COR-L47 (cell line): ENCODE measurements around the gene POU2F1.

Experiments
- DNase-seq: peaks from one replicate; lab custom pipeline; 2025; lab: John Stamatoyannopoulos, UW

POU2F1 gene

DNA sequence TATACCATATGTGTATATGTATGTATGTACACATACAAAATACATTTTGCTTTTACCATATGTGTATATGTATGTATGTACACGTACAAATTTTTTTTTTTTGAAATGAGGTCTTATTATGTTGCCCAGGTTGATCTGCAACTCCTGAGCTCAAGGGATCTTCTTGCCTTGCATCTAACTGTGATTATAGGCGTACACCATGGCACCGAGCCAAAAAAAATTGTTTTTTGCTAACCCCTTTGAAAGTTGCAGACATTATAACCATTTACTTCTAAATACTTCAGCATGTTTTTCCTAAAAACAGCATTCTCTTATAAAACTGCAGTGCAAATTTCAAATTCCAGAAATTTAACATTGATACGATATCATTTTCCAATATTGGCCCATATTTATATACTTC is 147.0 kb downstream of the POU2F1 start:
- peak; percentile 3 for DNase-seq

- no peak for DNase-seq
These were observed 148.5 kb downstream of the POU2F1 start for GRCh38 chr1:167369175-167369574.

DNA sequence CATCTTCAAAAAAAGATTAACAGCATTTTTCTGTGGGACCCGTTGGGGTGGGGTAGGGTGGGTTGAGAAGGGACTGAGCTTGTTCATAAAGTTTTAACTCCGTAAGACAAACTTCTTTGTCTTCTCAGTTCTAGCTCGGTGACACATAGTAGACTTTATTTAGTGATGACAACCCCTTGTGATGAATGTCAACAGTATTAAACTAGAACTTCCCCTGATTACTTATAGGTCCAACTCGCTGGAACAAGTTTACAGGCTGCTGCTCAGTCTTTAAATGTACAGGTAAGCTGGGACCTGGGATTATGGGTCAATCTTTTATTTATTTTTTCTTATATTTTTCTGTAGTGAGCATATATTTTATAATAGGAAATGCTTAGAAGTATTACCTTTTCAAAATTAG is 149.2 kb downstream of the POU2F1 start:
- no peak for DNase-seq

GRCh38 chr1:167371030-167371429 is 150.3 kb downstream of the POU2F1 start:
- DNase-seq: peak; percentile 83

- no peak for DNase-seq
These were observed 152.7 kb downstream of the POU2F1 start for GRCh38 chr1:167373398-167373797.

GRCh38 chr1:167373986-167374385 is 153.3 kb downstream of the POU2F1 start:
- DNase-seq: peak; percentile 9

- no peak for DNase-seq
These were observed 155.3 kb downstream of the POU2F1 start for GRCh38 chr1:167375949-167376348.

DNA sequence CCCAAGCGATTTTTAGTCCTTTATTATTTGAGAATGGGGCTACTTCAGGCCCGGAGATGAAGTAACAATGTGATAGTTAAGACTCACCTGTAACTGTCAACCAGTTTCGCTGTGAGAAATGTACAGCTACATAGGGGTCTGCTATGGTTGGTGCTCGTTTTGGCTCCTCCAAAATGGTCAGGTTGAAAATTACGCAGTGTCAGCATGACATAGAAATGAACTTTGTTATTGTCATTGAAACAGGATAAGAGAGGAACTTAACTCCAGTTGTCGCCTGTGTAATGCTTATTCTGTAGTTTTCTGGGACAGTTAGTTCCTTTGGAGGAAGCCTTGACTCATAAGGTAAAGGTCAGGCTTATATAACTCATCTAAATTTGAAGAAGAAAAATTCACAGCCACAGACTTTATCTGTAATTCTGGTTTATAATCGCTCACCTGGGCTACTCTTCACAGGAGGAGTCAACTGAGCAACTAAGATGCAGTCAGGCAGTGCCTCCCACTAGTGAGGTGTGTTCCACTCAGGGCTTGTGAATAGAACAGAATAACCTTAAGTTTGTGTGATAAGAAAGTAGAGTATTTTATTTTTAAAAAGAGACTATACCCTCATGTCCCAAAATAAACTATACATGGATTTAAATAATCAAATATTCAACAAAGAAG is 166.7 kb downstream of the POU2F1 start:
- DNase-seq: no peak

DNA sequence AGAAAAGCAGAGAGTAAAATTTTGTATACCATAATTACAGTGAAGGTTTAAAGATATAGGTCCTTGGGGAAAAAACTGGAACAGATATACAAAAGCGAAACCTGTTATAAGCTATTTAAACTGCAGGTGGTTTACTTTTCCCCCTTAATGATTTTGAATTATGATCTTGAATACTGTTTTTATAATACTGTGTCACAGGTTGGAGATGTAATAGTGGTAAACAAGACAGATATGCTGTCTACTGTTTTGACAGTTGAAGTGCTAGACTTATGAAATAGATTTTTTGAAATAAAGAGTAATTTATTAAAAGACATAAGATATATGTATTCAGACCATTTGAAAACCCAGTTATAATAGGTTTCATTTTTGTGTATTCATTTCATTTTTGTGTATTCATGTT is 168.3 kb downstream of the POU2F1 start:
- DNase-seq: no peak

DNA sequence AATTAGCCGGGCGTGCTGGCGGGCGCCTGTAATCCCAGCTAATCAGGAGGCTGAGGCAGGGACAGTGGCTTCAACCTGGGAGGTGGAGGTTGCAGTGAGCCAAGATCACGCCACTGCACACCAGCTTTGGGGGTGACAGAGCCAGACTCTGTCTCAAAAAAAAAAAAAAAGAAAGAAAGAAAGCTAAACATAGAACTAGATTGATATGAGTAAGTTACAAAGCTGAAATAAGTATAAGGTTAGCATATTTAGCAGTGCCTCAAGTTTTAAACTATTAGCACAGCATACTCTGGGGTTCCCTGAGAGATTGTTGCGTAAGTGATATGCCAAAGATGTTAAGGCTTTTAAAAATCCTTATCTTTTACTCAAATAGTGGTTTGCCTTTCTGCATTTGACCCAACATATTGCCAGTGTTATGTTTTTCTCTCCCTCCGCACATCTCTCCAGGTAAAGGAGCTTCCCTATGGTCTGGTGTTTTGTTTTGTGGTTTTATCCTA is 171.6 kb downstream of the POU2F1 start:
- DNase-seq: no peak

- no peak for DNase-seq
These were observed 179.8 kb downstream of the POU2F1 start for GRCh38 chr1:167400359-167400953.

DNA sequence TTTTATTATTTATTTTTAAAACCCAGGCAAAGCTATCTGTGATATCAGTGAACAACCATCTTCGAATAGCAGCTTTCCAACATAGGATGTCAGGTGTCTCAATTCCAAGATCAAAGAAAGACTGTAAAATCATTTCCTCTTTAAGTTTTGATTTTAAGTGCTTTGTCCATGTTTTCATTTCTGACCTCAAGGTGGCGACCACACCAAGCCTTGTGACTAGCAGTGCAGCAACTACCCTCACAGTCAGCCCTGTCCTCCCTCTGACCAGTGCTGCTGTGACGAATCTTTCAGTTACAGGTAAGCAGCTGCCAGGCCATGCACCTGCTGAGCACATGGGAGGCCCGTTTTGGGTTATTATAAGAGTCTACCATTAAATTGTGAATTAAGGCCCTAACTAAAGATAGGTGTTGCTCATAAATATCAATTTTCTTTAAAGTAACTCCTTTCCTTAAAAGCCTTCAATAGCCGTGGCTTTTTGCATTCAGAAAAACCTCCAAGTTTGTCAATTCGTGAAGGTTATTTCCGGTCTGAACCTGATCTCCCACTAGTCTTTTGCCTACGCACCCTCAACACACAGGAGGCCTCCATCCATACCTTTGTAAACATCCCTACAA is 180.7 kb downstream of the POU2F1 start:
- DNase-seq: peak; percentile 45

DNA sequence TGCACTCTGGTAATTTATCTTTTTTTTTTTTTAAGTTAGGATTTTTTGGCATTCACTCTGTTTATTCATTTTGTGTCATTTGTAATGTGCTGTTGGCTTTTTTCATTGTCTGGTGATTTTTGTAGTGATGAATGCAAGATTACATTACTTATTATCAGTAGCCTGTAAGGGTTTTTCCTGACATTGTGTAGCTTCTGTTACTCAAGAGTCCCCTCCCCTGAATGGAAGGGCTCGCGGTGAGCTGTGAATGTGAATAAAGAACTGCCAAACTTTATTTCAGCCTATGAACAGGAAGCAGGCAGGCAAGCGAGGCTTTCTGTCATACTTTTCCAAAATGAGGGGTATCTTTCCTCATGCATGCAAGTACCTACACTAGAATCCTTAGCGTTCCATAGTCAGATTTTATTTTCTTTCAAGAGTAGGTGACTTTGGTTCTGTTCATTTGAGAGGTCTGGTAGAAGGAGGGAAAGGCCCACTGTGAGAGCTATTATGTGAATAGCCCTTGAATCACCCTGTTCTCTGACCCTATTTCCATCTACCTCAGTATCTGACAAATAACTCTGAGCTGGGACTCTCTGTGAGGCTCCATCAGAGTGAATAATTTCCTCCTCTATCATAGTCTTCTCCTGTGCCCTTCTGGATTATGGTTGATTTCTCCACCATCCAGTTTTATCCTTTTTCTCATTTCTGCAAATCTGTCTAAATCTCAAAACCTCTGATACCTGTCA is 183.6 kb downstream of the POU2F1 start:
- no peak for DNase-seq

GRCh38 chr1:167404908-167405307 is 184.2 kb downstream of the POU2F1 start:
- DNase-seq: no peak

- DNase-seq: no peak
These were observed 187.7 kb downstream of the POU2F1 start for GRCh38 chr1:167408355-167408754.

- DNase-seq: no peak
These were observed 188.5 kb downstream of the POU2F1 start for GRCh38 chr1:167409183-167409582.

DNA sequence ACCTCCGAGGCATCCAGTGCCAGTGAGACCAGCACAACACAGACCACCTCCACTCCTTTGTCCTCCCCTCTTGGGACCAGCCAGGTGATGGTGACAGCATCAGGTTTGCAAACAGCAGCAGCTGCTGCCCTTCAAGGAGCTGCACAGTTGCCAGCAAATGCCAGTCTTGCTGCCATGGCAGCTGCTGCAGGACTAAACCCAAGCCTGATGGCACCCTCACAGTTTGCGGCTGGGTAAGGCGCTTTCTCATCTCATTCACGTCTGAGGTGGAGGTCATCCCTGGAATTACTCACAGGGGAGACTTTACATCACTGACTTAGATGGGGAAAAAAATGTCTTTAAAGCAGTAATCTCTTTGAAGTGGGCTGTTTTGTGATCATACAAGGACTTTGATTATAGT is 191.4 kb downstream of the POU2F1 start:
- no peak for DNase-seq

DNA sequence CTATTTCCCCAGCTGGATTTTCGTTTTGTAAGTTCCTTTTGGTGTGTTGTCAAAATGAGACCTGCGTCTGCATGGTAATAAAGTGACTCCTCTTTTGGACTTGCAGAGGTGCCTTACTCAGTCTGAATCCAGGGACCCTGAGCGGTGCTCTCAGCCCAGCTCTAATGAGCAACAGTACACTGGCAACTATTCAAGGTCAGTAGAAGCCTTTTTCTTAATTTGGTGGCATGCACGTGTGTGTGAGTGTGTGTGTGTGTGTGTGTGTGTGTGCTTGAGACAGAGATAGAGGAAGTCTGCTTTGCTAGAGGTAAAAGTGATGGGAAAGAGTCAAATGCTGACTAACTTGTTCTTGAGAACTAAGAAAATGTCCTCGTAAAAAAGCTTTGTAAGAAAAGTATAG is 192.2 kb downstream of the POU2F1 start:
- DNase-seq: no peak

DNA sequence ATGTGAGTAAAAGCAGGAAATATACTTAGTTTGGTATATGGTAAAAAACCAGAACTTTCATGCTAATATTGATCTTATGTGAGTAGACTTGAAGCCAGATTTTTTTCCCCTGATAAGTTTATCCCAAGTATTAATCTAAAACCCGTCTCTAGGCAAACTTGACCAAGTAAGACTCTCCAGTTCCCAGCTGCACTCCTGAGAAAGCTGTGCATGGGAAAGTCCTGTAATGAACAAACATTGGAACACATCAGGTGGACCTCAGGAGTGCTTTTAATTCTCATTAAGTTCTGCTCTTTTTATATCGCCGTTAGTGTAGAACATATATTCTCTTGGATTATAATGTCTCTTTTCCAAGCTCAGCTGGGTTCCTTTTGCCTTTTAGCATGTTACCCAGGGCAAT is 192.6 kb downstream of the POU2F1 start:
- no peak for DNase-seq

- no peak for DNase-seq
These were observed 195.8 kb downstream of the POU2F1 start for GRCh38 chr1:167416506-167416905.

DNA sequence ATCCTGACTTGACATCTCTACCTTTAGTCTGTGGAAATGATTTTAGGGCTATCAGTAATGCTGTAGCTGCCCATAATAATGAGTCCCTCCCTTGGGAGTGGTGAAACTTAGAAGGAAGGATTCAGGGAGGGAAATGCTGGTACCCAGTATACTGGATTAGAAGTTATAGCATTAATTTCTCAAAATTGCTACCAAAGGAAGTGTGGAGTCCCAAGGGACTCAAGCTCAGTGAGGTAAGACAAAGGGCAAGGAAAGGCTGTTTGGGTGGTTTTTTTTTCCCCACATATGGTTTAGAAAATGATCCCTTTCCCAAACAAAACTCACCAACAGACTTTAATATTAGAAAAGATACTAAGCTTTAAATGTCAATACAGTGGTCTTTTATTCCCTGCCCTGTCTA is 197.7 kb downstream of the POU2F1 start:
- DNase-seq: no peak

DNA sequence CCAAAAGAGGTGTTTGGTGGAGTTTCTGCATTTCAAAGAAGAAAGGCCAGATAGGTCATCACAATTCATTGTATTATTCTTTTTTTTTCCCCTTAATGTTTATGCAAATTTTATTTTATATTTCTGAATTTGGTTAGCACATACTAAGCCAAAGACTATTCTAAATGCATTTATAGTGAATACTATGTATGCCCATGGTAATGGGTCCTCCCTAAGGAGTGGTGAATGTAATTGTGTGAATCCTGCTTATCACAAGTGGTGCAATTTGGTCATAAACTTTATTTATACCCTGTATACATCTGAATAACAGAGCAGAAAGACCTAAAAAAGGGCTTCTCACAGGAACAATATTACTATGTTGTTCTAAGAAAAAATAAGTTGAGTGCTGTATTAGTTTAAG is 198.6 kb downstream of the POU2F1 start:
- DNase-seq: no peak

GRCh38 chr1:167420510-167420909 is 199.8 kb downstream of the POU2F1 start:
- DNase-seq: no peak
